MM.1S (cell line): Measurements from ENCODE around the gene TTC28.

Experiments
- DNase-seq: peaks from one replicate; pipeline ENCODE4 v3.0.0-alpha.2; 2015
- H2AFZ ChIP-seq: fragments of 300-600 bp; sonication (generic); 2 replicates; pipeline ENCODE4 v1.6.0; 2016; ENCODE audit warnings: antibody characterized with exemption, low read length
- H3F3A ChIP-seq: fragments of 300-600 bp; sonication (generic); 2 replicates; pipeline ENCODE4 v1.6.1; 2016; ENCODE audit warnings: mild to moderate bottlenecking, antibody characterized with exemption, low read length, moderate library complexity, mixed read lengths; ENCODE audit not compliant: insufficient read depth
- H3K27ac ChIP-seq: fragments of 300-600 bp; sonication (generic); 2 replicates; pipeline ENCODE4 v1.5.1; 2016; ENCODE audit warnings: mild to moderate bottlenecking, low read length
- H3K27me3 ChIP-seq: fragments of 300-600 bp; sonication (generic); replicated peaks from 2 replicates; pipeline ENCODE4 v1.6.0; 2016; ENCODE audit warnings: low read length; ENCODE audit not compliant: insufficient read depth
- H3K36me3 ChIP-seq: fragments of 300-600 bp; sonication (generic); replicated peaks from 2 replicates; pipeline ENCODE4 v1.6.1; 2016; ENCODE audit warnings: mild to moderate bottlenecking, low read length, mixed read lengths; ENCODE audit not compliant: insufficient read depth
- H3K4me1 ChIP-seq: fragments of 300-600 bp; sonication (generic); 2 replicates; pipeline ENCODE4 v1.6.1; 2016; ENCODE audit warnings: low read length, mixed read lengths
- H3K4me2 ChIP-seq: fragments of 300-600 bp; sonication (generic); 2 replicates; pipeline ENCODE4 v1.6.0; 2016; ENCODE audit warnings: low read depth, low read length
- H3K4me3 ChIP-seq: fragments of 300-600 bp; sonication (generic); 2 replicates; pipeline ENCODE4 v1.5.1; 2016; ENCODE audit warnings: low read length, mixed read lengths
- H3K79me2 ChIP-seq: fragments of 300-600 bp; sonication (generic); 2 replicates; pipeline ENCODE4 v1.6.1; 2016; ENCODE audit warnings: mixed run types, low read length, mixed read lengths
- H3K9ac ChIP-seq: fragments of 300-600 bp; sonication (generic); 2 replicates; pipeline ENCODE4 v1.6.1; 2016; ENCODE audit warnings: low read length, mixed read lengths
- H3K9me2 ChIP-seq: fragments of 300-600 bp; sonication (generic); replicated peaks from 2 replicates; pipeline ENCODE4 v1.6.1; 2016; ENCODE audit warnings: mild to moderate bottlenecking, low read length, mixed read lengths; ENCODE audit not compliant: insufficient read depth
- H3K9me3 ChIP-seq: fragments of 300-600 bp; sonication (generic); replicated peaks from 2 replicates; pipeline ENCODE4 v1.6.1; 2016; ENCODE audit warnings: mild to moderate bottlenecking, low read length, mixed read lengths; ENCODE audit not compliant: insufficient read depth
- H4K20me1 ChIP-seq: fragments of 300-600 bp; sonication (generic); 2 replicates; pipeline ENCODE4 v1.6.1; 2016; ENCODE audit warnings: mild to moderate bottlenecking, low read length, moderate library complexity, mixed read lengths; ENCODE audit not compliant: insufficient read depth
- EZH2 ChIP-seq: fragments of 300-600 bp; sonication (generic); optimal IDR thresholded peaks from 2 replicates; pipeline ENCODE3; 2017; ENCODE audit warnings: low read depth, mild to moderate bottlenecking, antibody characterized with exemption, low read length, mixed read lengths
- EZH2phosphoT487 ChIP-seq: fragments of 300-600 bp; sonication (generic); IDR thresholded peaks from 2 replicates; pipeline ENCODE4 v1.6.1; 2018; ENCODE audit warnings: antibody characterized with exemption, low read length
- TF ChIP-seq, protein P1 (sequence below): fragments of 300-600 bp; sonication (generic); IDR thresholded peaks from 2 replicates; pipeline ENCODE4 v1.5.1; 2016; ENCODE audit warnings: antibody characterized with exemption, low read length, mixed read lengths

TTC28 gene

GRCh38 chr22:28283068-28283654 lies 396.5 kb downstream of the TTC28 start:
- no peak for DNase-seq
- no peaks in the 10 kb centered on the region for H4K20me1 ChIP-seq
- H3K9me2 ChIP-seq, result no peaks in the 10 kb centered on the region
- TF ChIP-seq, protein P1, sequence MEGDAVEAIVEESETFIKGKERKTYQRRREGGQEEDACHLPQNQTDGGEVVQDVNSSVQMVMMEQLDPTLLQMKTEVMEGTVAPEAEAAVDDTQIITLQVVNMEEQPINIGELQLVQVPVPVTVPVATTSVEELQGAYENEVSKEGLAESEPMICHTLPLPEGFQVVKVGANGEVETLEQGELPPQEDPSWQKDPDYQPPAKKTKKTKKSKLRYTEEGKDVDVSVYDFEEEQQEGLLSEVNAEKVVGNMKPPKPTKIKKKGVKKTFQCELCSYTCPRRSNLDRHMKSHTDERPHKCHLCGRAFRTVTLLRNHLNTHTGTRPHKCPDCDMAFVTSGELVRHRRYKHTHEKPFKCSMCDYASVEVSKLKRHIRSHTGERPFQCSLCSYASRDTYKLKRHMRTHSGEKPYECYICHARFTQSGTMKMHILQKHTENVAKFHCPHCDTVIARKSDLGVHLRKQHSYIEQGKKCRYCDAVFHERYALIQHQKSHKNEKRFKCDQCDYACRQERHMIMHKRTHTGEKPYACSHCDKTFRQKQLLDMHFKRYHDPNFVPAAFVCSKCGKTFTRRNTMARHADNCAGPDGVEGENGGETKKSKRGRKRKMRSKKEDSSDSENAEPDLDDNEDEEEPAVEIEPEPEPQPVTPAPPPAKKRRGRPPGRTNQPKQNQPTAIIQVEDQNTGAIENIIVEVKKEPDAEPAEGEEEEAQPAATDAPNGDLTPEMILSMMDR, result no peak
- TF ChIP-seq EZH2, result no peak
- no peak for TF ChIP-seq EZH2phosphoT487
- H3K27ac ChIP-seq, result no peak overlapping the region
- no peaks in the 10 kb centered on the region for H3K36me3 ChIP-seq
- H3K79me2 ChIP-seq, result no peaks in the 10 kb centered on the region
- no peaks in the 10 kb centered on the region for H3F3A ChIP-seq
- no peak overlapping the region for H3K4me2 ChIP-seq
- no peaks in the 10 kb centered on the region for H3K27me3 ChIP-seq
- no peaks in the 10 kb centered on the region for H3K4me1 ChIP-seq
- no peaks in the 10 kb centered on the region for H3K9me3 ChIP-seq
- H3K9ac ChIP-seq, result no peak overlapping the region
- H3K4me3 ChIP-seq, result no peak overlapping the region
- H2AFZ ChIP-seq, result no peak overlapping the region

DNA sequence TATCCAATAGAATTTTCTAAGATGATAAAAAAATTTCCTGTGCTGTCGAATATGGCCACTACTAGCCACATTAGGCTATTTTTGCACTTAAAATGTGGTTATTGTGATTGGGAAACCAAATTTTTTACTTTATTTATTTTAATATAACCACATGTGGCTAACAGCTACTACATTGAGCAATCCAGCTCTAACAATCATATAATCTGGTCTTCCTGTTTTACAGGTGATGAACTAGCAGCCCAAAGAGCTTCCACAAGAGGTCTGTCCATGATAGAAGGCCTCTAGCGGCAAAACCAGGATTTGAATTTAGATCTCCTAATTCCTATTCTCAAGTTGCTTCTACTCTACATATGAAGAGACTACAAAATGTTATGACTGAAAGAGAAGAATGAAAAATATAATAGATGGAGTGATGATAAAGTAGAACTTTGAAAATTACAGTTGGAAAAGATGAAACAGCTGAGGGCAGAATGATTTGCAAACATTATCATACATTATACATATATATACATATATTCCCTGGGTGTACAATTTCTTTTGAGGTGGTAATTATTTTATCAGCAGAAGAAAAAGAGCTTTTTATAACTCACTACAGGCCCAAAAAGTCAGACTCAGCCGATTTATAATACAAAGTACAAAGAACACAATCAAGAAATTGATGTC lies 397.1 kb downstream of the TTC28 start:
- Histone ChIP-seq H3K4me3 (no peak overlapping the region), H3K9me3 (no peaks in the 10 kb centered on the region), H2AFZ (no peak overlapping the region), H3K27me3 (no peaks in the 10 kb centered on the region), H3K27ac (no peak overlapping the region), H3K36me3 (no peaks in the 10 kb centered on the region), H3K9ac (no peak overlapping the region), H4K20me1 (no peaks in the 10 kb centered on the region), H3K4me2 (no peak overlapping the region), H3K4me1 (no peaks in the 10 kb centered on the region), H3K79me2 (no peaks in the 10 kb centered on the region), H3K9me2 (no peaks in the 10 kb centered on the region), H3F3A (no peaks in the 10 kb centered on the region)
- TF ChIP-seq, protein P1, result no peak
- TF ChIP-seq EZH2phosphoT487, result no peak
- TF ChIP-seq EZH2, result no peak
- no peak for DNase-seq

- TF ChIP-seq, protein P1, result no peak
- TF ChIP-seq EZH2phosphoT487 (no peak), EZH2 (no peak)
- Histone ChIP-seq H2AFZ (no peak overlapping the region), H3K4me1 (no peaks in the 10 kb centered on the region), H3K79me2 (no peaks in the 10 kb centered on the region), H3K9me2 (no peaks in the 10 kb centered on the region), H3K4me2 (no peak overlapping the region), H4K20me1 (no peaks in the 10 kb centered on the region), H3K4me3 (no peak overlapping the region), H3F3A (no peaks in the 10 kb centered on the region), H3K27ac (no peak overlapping the region), H3K27me3 (no peaks in the 10 kb centered on the region), H3K36me3 (no peaks in the 10 kb centered on the region), H3K9ac (no peak overlapping the region), H3K9me3 (no peaks in the 10 kb centered on the region)
- no peak for DNase-seq
Observed at GRCh38 chr22:28279888-28280287, 399.8 kb downstream of the TTC28 start.
